CD4-positive, CD25-positive, alpha-beta regulatory T cell (primary cell): ENCODE data around the gene RPS28. TPM values are rescaled to one million over a fixed set of nuclear protein-coding genes. Genes with fewer than 3 reads are reported as not detected.

Experiments used
- ATAC-seq, 2 donors: fragments of 150-1000 bp; cut with Tn5 transposase; one replicate each; pipeline ENCODE4 v1.10.0; 2021; ENCODE audit warnings: low read depth in 2 of 2, moderate number of reproducible peaks in 2 of 2, moderate library complexity in 1 of 2
- DNase-seq, 3 donors: peaks; one replicate each; pipeline versions ENCODE4 v3.0.0 to v3.0.0-alpha.2; 2012 to 2022; ENCODE audit warnings: mixed read lengths in 1 of 3
- H3K27ac ChIP-seq: one replicate; pipeline ENCODE4 v1.7.0; 2013; ENCODE audit warnings: mild to moderate bottlenecking, low read length; ENCODE audit not compliant: insufficient read depth, poor library complexity, severe bottlenecking
- H3K27me3 ChIP-seq: one replicate; pipeline ENCODE4 v1.7.0; 2013; ENCODE audit warnings: low read length; ENCODE audit not compliant: control insufficient read depth, insufficient read depth
- H3K36me3 ChIP-seq: one replicate; pipeline ENCODE4 v1.7.0; 2013; ENCODE audit warnings: mild to moderate bottlenecking, low read length, moderate library complexity; ENCODE audit not compliant: control insufficient read depth, insufficient read depth
- H3K4me1 ChIP-seq: 2 replicates; pipeline ENCODE4 v1.7.0; 2013; ENCODE audit warnings: mild to moderate bottlenecking, low read length; ENCODE audit not compliant: insufficient read depth, control insufficient read depth, poor library complexity, severe bottlenecking
- H3K4me3 ChIP-seq: one replicate; pipeline ENCODE4 v1.7.0; 2013; ENCODE audit warnings: low read depth, mild to moderate bottlenecking, low read length, moderate library complexity
- H3K9me3 ChIP-seq, 2 experiments: 1 replicate in 1 of 2; 2 replicates in 1 of 2; pipeline ENCODE4 v1.7.0; 2013; ENCODE audit warnings: low read length in 2 of 2, mild to moderate bottlenecking in 1 of 2, moderate library complexity in 1 of 2; ENCODE audit not compliant: control insufficient read depth in 2 of 2
- H3K27ac Mint-ChIP-seq, 3 donors: one replicate each; pipeline ENCODE4 v1.8.0; 2020 to 2022; ENCODE audit warnings: mild to moderate bottlenecking in 3 of 3, mixed read lengths in 3 of 3, moderate library complexity in 2 of 3
- H3K27me3 Mint-ChIP-seq: one replicate; pipeline ENCODE4 v1.8.0; 2022; ENCODE audit warnings: mild to moderate bottlenecking, mixed read lengths
- H3K36me3 Mint-ChIP-seq: one replicate; pipeline ENCODE4 v1.8.0; 2020; ENCODE audit warnings: mixed read lengths
- H3K4me1 Mint-ChIP-seq, 4 donors: one replicate each; pipeline ENCODE4 v1.8.0; 2020 to 2022; ENCODE audit warnings: mixed read lengths in 4 of 4, mild to moderate bottlenecking in 1 of 4
- H3K4me3 Mint-ChIP-seq, 4 donors: one replicate each; pipeline ENCODE4 v1.8.0; 2020 to 2022; ENCODE audit warnings: mild to moderate bottlenecking in 4 of 4, mixed read lengths in 4 of 4, moderate library complexity in 3 of 4
- H3K9me3 Mint-ChIP-seq, 7 donors: one replicate each; pipeline ENCODE4 v1.8.0; 2020 to 2022; ENCODE audit warnings: mixed read lengths in 7 of 7, mild to moderate bottlenecking in 3 of 7, moderate library complexity in 2 of 7
- polyA plus RNA-seq, 4 donors: library from polyadenylated mRNA; unstranded; fragments of 300-500 nt; fragmentation: Illumina TruSeq; gene quantifications; one replicate each; pipeline ENCODE4 v1.2.3, GENCODE V29; 2021
- total RNA-seq: library from RNA; stranded (reverse); gene quantifications from one replicate; pipeline ENCODE4 v1.2.3, GENCODE V29; 2022

RPS28 gene
- total and polyA plus RNA-seq, 5 donors from 2014 or later: 1,925 to 3,295 (median 2,410) TPM

GRCh38 chr19:8306235-8307054 is 14.9 kb upstream of the RPS28 start:
- H3K9me3 ChIP-seq: no peaks in the 10 kb centered on the region
- Mint-ChIP-seq H3K27ac (peak overlapping the region in 2 of 3 donors; percentile 95), H3K4me1 (peaks cover 12 to 46% (median 19%) of the 10 kb centered on the region in 4 donors), H3K27me3 (no peaks in the 10 kb centered on the region), H3K4me3 (peak overlapping the region; percentile 92 to 99 (median 94)), H3K36me3 (no peaks in the 10 kb centered on the region), H3K9me3 (peaks cover 0 to 1% (median 0%) of the 10 kb centered on the region in 7 donors)
- H3K4me1 ChIP-seq: peaks cover 40% of the 10 kb centered on the region
- H3K4me3 ChIP-seq: peak overlapping the region; percentile 32
- peaks cover 13% of the 10 kb centered on the region for H3K36me3 ChIP-seq
- ATAC-seq: no peak
- peak overlapping the region; percentile 82 for H3K27ac ChIP-seq
- peak in 1 of 3 donors; percentile 1 for DNase-seq
- H3K27me3 ChIP-seq: no peaks in the 10 kb centered on the region

- H3K36me3 Mint-ChIP-seq: no peaks in the 10 kb centered on the region
- H3K4me3 Mint-ChIP-seq: peak overlapping the region; percentile 92 to 99 (median 94)
- peaks cover 12 to 46% (median 19%) of the 10 kb centered on the region in 4 donors for H3K4me1 Mint-ChIP-seq
- peaks cover 0 to 1% (median 0%) of the 10 kb centered on the region in 7 donors for H3K9me3 Mint-ChIP-seq
- Histone ChIP-seq H3K36me3 (peaks cover 13% of the 10 kb centered on the region), H3K4me1 (peaks cover 40% of the 10 kb centered on the region), H3K27me3 (no peaks in the 10 kb centered on the region), H3K9me3 (no peaks in the 10 kb centered on the region), H3K4me3 (peak overlapping the region; percentile 94), H3K27ac (peak overlapping the region; percentile 82)
- ATAC-seq: no peak
- peak in 1 of 3 donors; percentile 1 for DNase-seq
- H3K27ac Mint-ChIP-seq: peak overlapping the region; percentile 92 to 95 (median 95)
- H3K27me3 Mint-ChIP-seq: no peaks in the 10 kb centered on the region
Measured at GRCh38 chr19:8307400-8307964, 13.8 kb upstream of the RPS28 start.

- no peaks in the 10 kb centered on the region for H3K36me3 Mint-ChIP-seq
- Histone ChIP-seq H3K4me1 (peaks cover 40% of the 10 kb centered on the region), H3K27me3 (no peaks in the 10 kb centered on the region), H3K4me3 (peak within 1 kb of the TSS; percentile 94), H3K9me3 (no peaks in the 10 kb centered on the region), H3K27ac (peak within 1 kb of the TSS; percentile 82), H3K36me3 (peaks cover 11% of the 10 kb centered on the region)
- peak within 1 kb of the TSS; percentile 92 to 99 (median 94) for H3K4me3 Mint-ChIP-seq
- peaks cover 12 to 46% (median 19%) of the 10 kb centered on the region in 4 donors for H3K4me1 Mint-ChIP-seq
- ATAC-seq (peak; percentile 91 to 94), DNase-seq (peak; percentile 79 to 93 (median 90))
- peak within 1 kb of the TSS; percentile 92 to 95 (median 95) for H3K27ac Mint-ChIP-seq
- no peaks in the 10 kb centered on the region for H3K27me3 Mint-ChIP-seq
- H3K9me3 Mint-ChIP-seq: peaks cover 0 to 1% (median 0%) of the 10 kb centered on the region in 7 donors
Measured at GRCh38 chr19:8307965-8308866, 13.1 kb upstream of the RPS28 start, which contains the start of gene CD320. TSS of gene CD320 (minus strand) at chr19:8308358. CDS start at chr19:8308290, 68 bp downstream.

GRCh38 chr19:8308891-8309291 is 12.4 kb upstream of the RPS28 start:
- Mint-ChIP-seq H3K27ac (peak overlapping the region; percentile 48 to 95 (median 91)), H3K4me1 (peaks cover 12 to 46% (median 19%) of the 10 kb centered on the region in 4 donors), H3K9me3 (peaks cover 0 to 1% (median 0%) of the 10 kb centered on the region in 7 donors), H3K4me3 (peak overlapping the region; percentile 92 to 99 (median 94)), H3K27me3 (no peaks in the 10 kb centered on the region), H3K36me3 (no peaks in the 10 kb centered on the region)
- Histone ChIP-seq H3K9me3 (no peaks in the 10 kb centered on the region), H3K4me1 (peaks cover 40% of the 10 kb centered on the region), H3K4me3 (peak overlapping the region; percentile 94), H3K27ac (peak overlapping the region; percentile 82), H3K27me3 (no peaks in the 10 kb centered on the region), H3K36me3 (peaks cover 14% of the 10 kb centered on the region)
- no peak for DNase-seq
- ATAC-seq: no peak

GRCh38 chr19:8310342-8311055 is 10.8 kb upstream of the RPS28 start:
- Mint-ChIP-seq H3K4me3 (peak overlapping the region in 1 of 4 donors; percentile 43), H3K27me3 (no peaks in the 10 kb centered on the region), H3K27ac (no peak overlapping the region), H3K9me3 (peaks cover 0 to 1% (median 0%) of the 10 kb centered on the region in 7 donors), H3K36me3 (peaks cover 2% of the 10 kb centered on the region), H3K4me1 (peaks cover 12 to 40% (median 19%) of the 10 kb centered on the region in 4 donors)
- no peak overlapping the region for H3K4me3 ChIP-seq
- H3K36me3 ChIP-seq: peaks cover 24% of the 10 kb centered on the region
- no peak overlapping the region for H3K27ac ChIP-seq
- H3K9me3 ChIP-seq: no peaks in the 10 kb centered on the region
- DNase-seq: no peak
- peaks cover 39% of the 10 kb centered on the region for H3K4me1 ChIP-seq
- no peaks in the 10 kb centered on the region for H3K27me3 ChIP-seq
- ATAC-seq: no peak

- H3K4me3 Mint-ChIP-seq: peak overlapping the region in 2 of 4 donors; percentile 32 to 43
- H3K9me3 ChIP-seq: no peaks in the 10 kb centered on the region
- H3K27me3 Mint-ChIP-seq: no peaks in the 10 kb centered on the region
- peaks cover 0 to 1% (median 0%) of the 10 kb centered on the region in 7 donors for H3K9me3 Mint-ChIP-seq
- no peak overlapping the region for H3K27ac ChIP-seq
- H3K4me3 ChIP-seq: no peak overlapping the region
- H3K27me3 ChIP-seq: no peaks in the 10 kb centered on the region
- H3K27ac Mint-ChIP-seq: peak overlapping the region in 1 of 3 donors; percentile 31
- peaks cover 33% of the 10 kb centered on the region for H3K36me3 ChIP-seq
- peaks cover 28% of the 10 kb centered on the region for H3K4me1 ChIP-seq
- peaks cover 8 to 33% (median 15%) of the 10 kb centered on the region in 4 donors for H3K4me1 Mint-ChIP-seq
- ATAC-seq (no peak), DNase-seq (no peak)
- peaks cover 4% of the 10 kb centered on the region for H3K36me3 Mint-ChIP-seq
Measured at GRCh38 chr19:8311461-8312260, 9.6 kb upstream of the RPS28 start.
